Bronchial epithelial cell (primary cell): ENCODE measurements around the gene SETD7. TPM values are rescaled to one million over a fixed set of nuclear protein-coding genes. Genes with fewer than 3 reads are reported as not detected.

Source experiments
- DNase-seq: peaks from one replicate; pipeline ENCODE4 v3.0.0-alpha.2; 2010; ENCODE audit warnings: low read depth
- FAIRE-seq: peaks from 2 replicates; lab custom pipeline; 2011; peaks lifted over from hg19 to GRCh38; lab: Jason Lieb, UNC
- H3K27me3 ChIP-seq: 2 replicates; pipeline ENCODE4 v1.5.1; 2011; ENCODE audit warnings: low read length; ENCODE audit not compliant: control insufficient read depth, insufficient read depth
- H3K36me3 ChIP-seq: 2 replicates; pipeline ENCODE4 v1.5.1; 2011; ENCODE audit warnings: low read length; ENCODE audit not compliant: control insufficient read depth, insufficient read depth
- H3K4me3 ChIP-seq: 2 replicates; pipeline ENCODE4 v1.5.1; 2011; ENCODE audit warnings: mild to moderate bottlenecking, low read depth, low read length, control low read depth
- total RNA-seq: library from RNA; depleted of rRNA; stranded (reverse); fragments of >200 nt; gene quantifications from 2 replicates; pipeline ENCODE4 v1.2.1, GENCODE V29; 2014
- TF ChIP-seq, protein P1 (sequence below): IDR thresholded peaks from 2 replicates; pipeline ENCODE4 v1.5.1; 2011; ENCODE audit warnings: mild to moderate bottlenecking, moderate library complexity, low read length, control low read depth, inconsistent platforms; ENCODE audit not compliant: insufficient read depth, severe bottlenecking

Gene SETD7
- total RNA-seq, 1 donor from 2014 or later = 45.0 TPM

DNA sequence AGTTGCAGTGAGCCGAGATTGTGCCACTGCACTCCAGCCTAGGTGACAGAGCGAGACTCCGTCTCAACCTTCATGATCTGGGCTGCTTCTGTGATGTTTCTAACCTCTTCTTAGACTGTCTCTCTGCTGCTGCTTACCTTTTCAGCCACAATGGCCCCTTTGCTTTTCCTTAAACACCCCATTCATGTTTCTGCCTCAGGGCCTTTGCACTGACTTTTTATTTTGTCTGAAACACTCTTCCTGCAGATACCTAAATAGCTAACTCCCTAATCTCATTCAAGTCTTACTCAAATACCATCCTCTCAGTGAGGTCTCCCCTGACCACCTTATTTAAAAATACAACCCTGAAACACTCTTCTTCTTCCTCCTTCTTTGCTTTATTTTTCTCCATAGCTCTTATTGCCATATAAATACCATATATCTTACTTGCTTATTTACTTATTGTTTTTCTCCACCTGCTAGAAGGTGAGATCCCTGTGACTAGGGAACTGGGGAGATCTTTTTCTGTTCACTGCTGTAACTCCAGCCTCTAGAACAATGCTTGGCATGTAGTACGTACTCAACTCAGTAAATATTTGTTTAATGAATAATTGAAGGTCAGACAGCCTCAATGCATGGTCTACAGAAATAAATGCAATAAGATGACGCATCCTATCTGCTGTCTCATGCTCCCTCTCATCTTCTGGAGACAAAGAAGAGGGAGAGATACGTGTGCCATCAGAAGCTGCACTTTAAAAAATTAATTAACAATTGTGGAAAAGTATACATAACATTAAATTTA lies 43.8 kb upstream of the SETD7 start:
- FAIRE-seq (no peak), DNase-seq (peak; percentile 97)
- Histone ChIP-seq H3K4me3 (no peak overlapping the region), H3K27me3 (no peaks in the 10 kb centered on the region), H3K36me3 (no peaks in the 10 kb centered on the region)
- TF ChIP-seq, protein P1, sequence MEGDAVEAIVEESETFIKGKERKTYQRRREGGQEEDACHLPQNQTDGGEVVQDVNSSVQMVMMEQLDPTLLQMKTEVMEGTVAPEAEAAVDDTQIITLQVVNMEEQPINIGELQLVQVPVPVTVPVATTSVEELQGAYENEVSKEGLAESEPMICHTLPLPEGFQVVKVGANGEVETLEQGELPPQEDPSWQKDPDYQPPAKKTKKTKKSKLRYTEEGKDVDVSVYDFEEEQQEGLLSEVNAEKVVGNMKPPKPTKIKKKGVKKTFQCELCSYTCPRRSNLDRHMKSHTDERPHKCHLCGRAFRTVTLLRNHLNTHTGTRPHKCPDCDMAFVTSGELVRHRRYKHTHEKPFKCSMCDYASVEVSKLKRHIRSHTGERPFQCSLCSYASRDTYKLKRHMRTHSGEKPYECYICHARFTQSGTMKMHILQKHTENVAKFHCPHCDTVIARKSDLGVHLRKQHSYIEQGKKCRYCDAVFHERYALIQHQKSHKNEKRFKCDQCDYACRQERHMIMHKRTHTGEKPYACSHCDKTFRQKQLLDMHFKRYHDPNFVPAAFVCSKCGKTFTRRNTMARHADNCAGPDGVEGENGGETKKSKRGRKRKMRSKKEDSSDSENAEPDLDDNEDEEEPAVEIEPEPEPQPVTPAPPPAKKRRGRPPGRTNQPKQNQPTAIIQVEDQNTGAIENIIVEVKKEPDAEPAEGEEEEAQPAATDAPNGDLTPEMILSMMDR = no peak

DNA sequence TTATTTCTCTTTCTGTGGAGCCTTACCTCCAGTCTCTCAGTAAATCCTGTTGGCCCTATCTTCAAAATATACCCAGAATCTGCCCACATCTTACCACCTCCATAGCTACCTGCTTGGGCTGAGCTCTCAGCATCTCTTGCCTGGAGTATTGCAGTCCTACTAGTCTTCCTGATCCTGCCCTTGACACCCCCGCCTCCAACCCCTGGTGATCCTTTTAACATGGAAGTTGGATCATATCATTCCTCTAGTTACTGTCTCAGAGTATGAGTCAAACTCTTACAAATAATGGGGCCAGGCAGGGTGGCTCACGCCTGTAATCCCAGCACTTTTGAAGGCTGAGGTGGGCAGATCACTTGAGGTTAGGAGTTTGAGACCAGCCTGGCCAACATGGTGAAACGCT lies 43.1 kb upstream of the SETD7 start:
- TF ChIP-seq, protein P1 = no peak
- FAIRE-seq (no peak), DNase-seq (no peak)
- Histone ChIP-seq H3K27me3 (no peaks in the 10 kb centered on the region), H3K36me3 (no peaks in the 10 kb centered on the region), H3K4me3 (no peak overlapping the region)

DNA sequence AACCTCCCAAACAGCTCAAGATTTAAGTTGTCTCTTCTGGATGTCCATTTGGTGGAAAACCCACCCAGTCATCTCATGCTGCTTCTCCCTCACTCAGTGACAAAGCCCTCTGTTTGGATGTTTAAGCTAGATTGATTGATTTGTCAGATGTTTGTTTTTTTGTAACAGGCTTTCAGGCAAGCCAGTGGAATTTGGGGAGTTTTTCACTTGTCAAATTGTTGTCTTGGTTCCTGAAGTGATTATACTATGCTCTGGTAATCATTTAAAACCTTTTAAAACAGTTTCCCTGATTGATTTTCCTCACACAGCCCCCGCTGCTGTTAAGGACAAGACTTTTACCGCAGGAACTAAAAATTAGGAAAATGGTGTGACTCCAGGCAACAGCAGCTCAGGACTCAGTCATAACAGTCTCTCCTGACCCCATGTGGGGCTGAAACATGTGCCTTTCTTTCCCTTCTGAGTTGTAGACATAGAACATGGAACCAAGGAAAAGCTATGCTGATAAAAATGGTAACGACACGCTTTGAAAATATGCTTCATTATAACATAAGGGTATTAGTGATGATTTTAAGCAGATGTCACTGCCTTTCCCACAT lies 40.8 kb upstream of the SETD7 start:
- FAIRE-seq = no peak
- TF ChIP-seq, protein P1 = no peak
- Histone ChIP-seq H3K27me3 (no peaks in the 10 kb centered on the region), H3K36me3 (no peaks in the 10 kb centered on the region), H3K4me3 (no peak overlapping the region)
- no peak for DNase-seq

DNA sequence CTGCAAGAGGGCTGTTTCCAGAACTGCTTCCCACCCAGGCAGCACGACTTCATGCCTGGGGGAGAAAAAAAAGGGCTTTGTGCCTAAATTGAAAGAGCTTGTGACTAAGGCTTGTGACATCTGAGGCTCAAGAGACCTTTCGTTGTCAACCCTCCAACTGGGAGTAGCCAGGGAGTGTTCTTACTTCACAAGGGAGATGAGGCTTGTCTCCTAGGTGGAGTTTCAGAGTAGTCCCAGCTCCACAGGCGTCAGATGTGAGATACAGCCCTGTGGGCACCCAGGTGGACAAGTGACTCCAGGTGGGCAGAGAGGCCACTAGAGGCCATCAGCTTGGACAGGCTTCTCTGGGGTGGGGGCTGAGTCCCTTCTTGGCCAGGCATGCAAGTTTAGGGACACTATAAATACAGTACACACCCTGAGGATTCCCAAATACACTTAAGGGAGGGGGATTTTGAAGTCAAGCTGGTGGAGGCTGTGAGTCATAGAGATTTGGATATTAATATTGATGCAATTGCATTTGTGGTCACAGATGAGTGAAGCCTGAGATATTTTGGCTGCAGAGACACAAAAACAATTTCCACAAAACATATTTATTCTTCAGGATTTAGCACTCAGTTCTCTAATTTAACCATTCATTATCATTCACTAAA lies 40.1 kb upstream of the SETD7 start:
- H3K27me3 ChIP-seq = no peaks in the 10 kb centered on the region
- DNase-seq (peak; percentile 78), FAIRE-seq (no peak)
- TF ChIP-seq, protein P1 = no peak
- no peak overlapping the region for H3K4me3 ChIP-seq
- H3K36me3 ChIP-seq = no peaks in the 10 kb centered on the region

DNA sequence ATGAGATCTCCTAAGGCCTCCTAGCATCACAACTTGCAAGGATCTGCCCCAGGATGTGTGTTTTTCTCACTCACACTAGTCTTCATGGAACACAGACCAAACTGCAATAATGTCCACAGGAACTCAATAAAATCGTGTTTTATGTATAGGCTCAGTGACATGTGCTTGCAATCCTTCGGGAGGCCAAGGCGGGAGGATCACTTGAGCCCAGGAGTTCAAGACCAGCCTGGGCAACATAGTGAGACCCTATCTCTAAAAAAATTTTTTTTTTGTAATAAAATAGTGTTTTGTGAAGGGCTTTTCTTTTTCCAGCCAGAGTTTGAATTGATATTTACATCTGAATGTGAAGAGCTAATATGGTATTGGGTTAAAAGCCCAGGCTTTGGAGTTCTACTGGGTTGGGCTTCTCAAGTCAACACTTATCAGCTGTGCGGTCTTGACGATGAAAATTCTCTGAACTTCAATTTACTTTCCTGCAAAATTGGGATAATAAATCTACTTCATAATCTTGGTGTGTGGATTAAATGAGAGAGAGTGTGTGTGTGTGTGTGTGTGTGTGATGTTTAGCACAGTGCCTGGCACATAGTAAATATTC lies 38.7 kb upstream of the SETD7 start:
- TF ChIP-seq, protein P1 = no peak
- no peak for FAIRE-seq
- no peak for DNase-seq
- H3K27me3 ChIP-seq = no peaks in the 10 kb centered on the region
- H3K36me3 ChIP-seq = no peaks in the 10 kb centered on the region
- no peak overlapping the region for H3K4me3 ChIP-seq
